ENCODE measurements around the gene GRID1.

The GRID1 gene

GRCh38 chr10:86263209-86263608 is 103.4 kb downstream of the GRID1 start:
- no peak for DNase-seq

- no peak for DNase-seq
Observed at GRCh38 chr10:86262688-86263181, 103.9 kb downstream of the GRID1 start.

GRCh38 chr10:86261941-86262687 is 104.5 kb downstream of the GRID1 start:
- no peak for DNase-seq

GRCh38 chr10:86261470-86261869 is 105.1 kb downstream of the GRID1 start:
- DNase-seq: no peak

GRCh38 chr10:86260564-86260963 is 106.0 kb downstream of the GRID1 start:
- no peak for DNase-seq

GRCh38 chr10:86259901-86260562 is 106.6 kb downstream of the GRID1 start:
- no peak for DNase-seq

- no peak for DNase-seq
Observed at GRCh38 chr10:86258941-86259340, 107.7 kb downstream of the GRID1 start.

- no peak for DNase-seq
Observed at GRCh38 chr10:86258499-86258898, 108.1 kb downstream of the GRID1 start.

- DNase-seq: no peak
Observed at GRCh38 chr10:86257683-86258082, 108.9 kb downstream of the GRID1 start.

GRCh38 chr10:86256690-86257315 is 109.8 kb downstream of the GRID1 start:
- no peak for DNase-seq

- DNase-seq: no peak
Observed at GRCh38 chr10:86255405-86256251, 111.0 kb downstream of the GRID1 start.

GRCh38 chr10:86254526-86255174 is 111.9 kb downstream of the GRID1 start:
- DNase-seq: no peak

- DNase-seq: no peak
Observed at GRCh38 chr10:86254081-86254480, 112.5 kb downstream of the GRID1 start.

GRCh38 chr10:86253091-86254072 is 113.2 kb downstream of the GRID1 start:
- DNase-seq: no peak

GRCh38 chr10:86252556-86252955 is 114.0 kb downstream of the GRID1 start:
- DNase-seq: no peak

GRCh38 chr10:86252079-86252478 is 114.5 kb downstream of the GRID1 start:
- DNase-seq: no peak

- no peak for DNase-seq
Observed at GRCh38 chr10:86251426-86251825, 115.2 kb downstream of the GRID1 start.

- DNase-seq: no peak
Observed at GRCh38 chr10:86250399-86250798, 116.2 kb downstream of the GRID1 start.

GRCh38 chr10:86249794-86250193 is 116.8 kb downstream of the GRID1 start:
- DNase-seq: no peak

GRCh38 chr10:86248062-86248461 is 118.5 kb downstream of the GRID1 start:
- DNase-seq: no peak

- no peak for DNase-seq
Observed at GRCh38 chr10:86247588-86247987, 119.0 kb downstream of the GRID1 start.
